Glutamatergic neuron (in vitro differentiated cells): ENCODE results near the gene NEK11. TPM values are rescaled to one million over a fixed set of nuclear protein-coding genes. Genes with fewer than 3 reads are reported as not detected.

ENCODE experiments used
- DNase-seq: peaks from one replicate; pipeline ENCODE4 v3.0.0; 2022
- H3K27ac Mint-ChIP-seq: one replicate; pipeline ENCODE4 v1.8.0; 2020; ENCODE audit warnings: mild to moderate bottlenecking, mixed read lengths, inconsistent platforms; ENCODE audit not compliant: unreplicated experiment
- H3K27me3 Mint-ChIP-seq: one replicate; pipeline ENCODE4 v1.8.0; 2020; ENCODE audit warnings: mild to moderate bottlenecking, moderate library complexity, mixed read lengths, inconsistent platforms; ENCODE audit not compliant: unreplicated experiment
- H3K36me3 Mint-ChIP-seq: one replicate; pipeline ENCODE4 v1.8.0; 2020; ENCODE audit warnings: mild to moderate bottlenecking, mixed read lengths, inconsistent platforms; ENCODE audit not compliant: unreplicated experiment
- H3K4me1 Mint-ChIP-seq: one replicate; pipeline ENCODE4 v1.8.0; 2020; ENCODE audit warnings: mild to moderate bottlenecking, low read depth, mixed read lengths, inconsistent platforms; ENCODE audit not compliant: unreplicated experiment
- H3K4me3 Mint-ChIP-seq: one replicate; pipeline ENCODE4 v1.8.0; 2020; ENCODE audit warnings: mild to moderate bottlenecking, mixed read lengths, inconsistent platforms; ENCODE audit not compliant: unreplicated experiment
- H3K9me3 Mint-ChIP-seq: one replicate; pipeline ENCODE4 v1.8.0; 2020; ENCODE audit warnings: mild to moderate bottlenecking, moderate library complexity, mixed read lengths, inconsistent platforms; ENCODE audit not compliant: unreplicated experiment
- total RNA-seq: library from RNA; stranded (reverse); fragmentation: NEBNext Ultra II Directional; extraction: Animal tissue kit (Norgen Biotek cat#: 25700); gene quantifications from one replicate; pipeline ENCODE4 v1.2.1, GENCODE V29; 2021; ENCODE audit not compliant: unreplicated experiment
- TF ChIP-seq, protein P1 (sequence below): fragments of 200-600 bp; sonication (generic); IDR thresholded peaks from one replicate; pipeline ENCODE4 v1.5.0; 2021; ENCODE audit not compliant: partially characterized antibody, unreplicated experiment

Gene NEK11
- total RNA-seq, 1 donor from 2014 or later, result 2.5 TPM

DNA sequence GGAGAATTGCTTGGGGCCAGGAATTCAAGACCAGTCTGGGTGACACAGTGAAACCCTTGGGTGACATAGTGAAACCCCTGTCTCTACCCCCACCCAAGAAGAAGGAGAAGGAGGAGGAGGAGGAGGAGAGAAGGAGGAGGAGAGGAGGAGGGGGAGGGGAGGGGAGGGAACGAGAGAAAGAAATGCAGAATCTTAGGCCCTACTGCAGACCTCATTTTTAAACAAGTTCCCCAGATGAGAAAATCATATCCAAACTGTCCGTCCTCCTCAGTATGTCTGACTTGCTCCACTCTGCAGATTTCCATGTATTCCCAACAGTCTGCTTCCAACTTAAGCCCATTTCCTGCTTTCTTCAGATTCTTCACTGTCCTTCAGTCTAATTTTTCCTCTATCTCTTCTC is 291.0 kb downstream of the NEK11 start:
- H3K4me1 Mint-ChIP-seq, result peaks cover 17% of the 10 kb centered on the region
- no peak overlapping the region for H3K27ac Mint-ChIP-seq
- no peak overlapping the region for H3K4me3 Mint-ChIP-seq
- TF ChIP-seq, protein P1, sequence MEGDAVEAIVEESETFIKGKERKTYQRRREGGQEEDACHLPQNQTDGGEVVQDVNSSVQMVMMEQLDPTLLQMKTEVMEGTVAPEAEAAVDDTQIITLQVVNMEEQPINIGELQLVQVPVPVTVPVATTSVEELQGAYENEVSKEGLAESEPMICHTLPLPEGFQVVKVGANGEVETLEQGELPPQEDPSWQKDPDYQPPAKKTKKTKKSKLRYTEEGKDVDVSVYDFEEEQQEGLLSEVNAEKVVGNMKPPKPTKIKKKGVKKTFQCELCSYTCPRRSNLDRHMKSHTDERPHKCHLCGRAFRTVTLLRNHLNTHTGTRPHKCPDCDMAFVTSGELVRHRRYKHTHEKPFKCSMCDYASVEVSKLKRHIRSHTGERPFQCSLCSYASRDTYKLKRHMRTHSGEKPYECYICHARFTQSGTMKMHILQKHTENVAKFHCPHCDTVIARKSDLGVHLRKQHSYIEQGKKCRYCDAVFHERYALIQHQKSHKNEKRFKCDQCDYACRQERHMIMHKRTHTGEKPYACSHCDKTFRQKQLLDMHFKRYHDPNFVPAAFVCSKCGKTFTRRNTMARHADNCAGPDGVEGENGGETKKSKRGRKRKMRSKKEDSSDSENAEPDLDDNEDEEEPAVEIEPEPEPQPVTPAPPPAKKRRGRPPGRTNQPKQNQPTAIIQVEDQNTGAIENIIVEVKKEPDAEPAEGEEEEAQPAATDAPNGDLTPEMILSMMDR, result no peak
- H3K27me3 Mint-ChIP-seq, result no peaks in the 10 kb centered on the region
- DNase-seq, result no peak
- H3K9me3 Mint-ChIP-seq, result no peaks in the 10 kb centered on the region
- no peaks in the 10 kb centered on the region for H3K36me3 Mint-ChIP-seq

- no peaks in the 10 kb centered on the region for H3K36me3 Mint-ChIP-seq
- no peak overlapping the region for H3K4me3 Mint-ChIP-seq
- H3K4me1 Mint-ChIP-seq, result peaks cover 41% of the 10 kb centered on the region
- TF ChIP-seq, protein P1, result no peak
- H3K9me3 Mint-ChIP-seq, result peaks cover 6% of the 10 kb centered on the region
- H3K27me3 Mint-ChIP-seq, result no peaks in the 10 kb centered on the region
- H3K27ac Mint-ChIP-seq, result peak overlapping the region; percentile 62
- no peak for DNase-seq
These were observed 296.3 kb downstream of the NEK11 start for GRCh38 chr3:131323014-131323413.

GRCh38 chr3:131323792-131324191 is 297.1 kb downstream of the NEK11 start:
- peaks cover 46% of the 10 kb centered on the region for H3K4me1 Mint-ChIP-seq
- peaks cover 6% of the 10 kb centered on the region for H3K27me3 Mint-ChIP-seq
- no peak overlapping the region for H3K4me3 Mint-ChIP-seq
- peaks cover 13% of the 10 kb centered on the region for H3K9me3 Mint-ChIP-seq
- H3K36me3 Mint-ChIP-seq, result no peaks in the 10 kb centered on the region
- H3K27ac Mint-ChIP-seq, result peak overlapping the region; percentile 36
- no peak for DNase-seq
- TF ChIP-seq, protein P1, result no peak

- Mint-ChIP-seq H3K36me3 (peaks cover 6% of the 10 kb centered on the region), H3K27ac (no peak overlapping the region), H3K9me3 (peaks cover 19% of the 10 kb centered on the region), H3K4me3 (no peak overlapping the region), H3K4me1 (peaks cover 53% of the 10 kb centered on the region), H3K27me3 (peaks cover 7% of the 10 kb centered on the region)
- TF ChIP-seq, protein P1, result no peak
- DNase-seq, result no peak
These were observed 298.2 kb downstream of the NEK11 start for GRCh38 chr3:131324923-131325322.

GRCh38 chr3:131326307-131326706 is 299.6 kb downstream of the NEK11 start:
- H3K27me3 Mint-ChIP-seq, result peaks cover 7% of the 10 kb centered on the region
- DNase-seq, result no peak
- H3K4me3 Mint-ChIP-seq, result no peak overlapping the region
- H3K27ac Mint-ChIP-seq, result no peak overlapping the region
- H3K4me1 Mint-ChIP-seq, result peaks cover 50% of the 10 kb centered on the region
- TF ChIP-seq, protein P1, result no peak
- peaks cover 16% of the 10 kb centered on the region for H3K36me3 Mint-ChIP-seq
- peaks cover 23% of the 10 kb centered on the region for H3K9me3 Mint-ChIP-seq
